Activated CD4-positive, alpha-beta memory T cell treated with anti-CD3 and anti-CD28 coated beads, Interleukin-2, amount 10 ng/mL, durations not matched to agents 7 days and 5 days (primary cell): ENCODE data around the gene BCL2A1. TPM values are rescaled to one million over a fixed set of nuclear protein-coding genes. Genes with fewer than 3 reads are reported as not detected.
"Not testable (repeated sequence)": the region's sequence is repeated elsewhere in the genome, so short reads cannot be mapped to it uniquely, and the experiment has no call there.

ENCODE experiments used
- CTCF ChIA-PET: fragments of 350-600 bp; sonication (Branson Sonifier 250); formaldehyde crosslinking; loops from one replicate; lab custom pipeline; 2021; ENCODE audit warnings: antibody characterized with exemption, inconsistent platforms; lab: Charles Lee
- POLR2A ChIA-PET: fragments of 350-600 bp; sonication (Branson Sonifier 250); formaldehyde crosslinking; loops from one replicate; lab custom pipeline; 2021; ENCODE audit warnings: antibody characterized with exemption; lab: Charles Lee
- DNase-seq: peaks from one replicate; pipeline ENCODE4 v3.0.0-alpha.2; 2020
- H3K27ac Mint-ChIP-seq: one replicate; pipeline ENCODE4 v1.8.0; 2021; ENCODE audit warnings: mild to moderate bottlenecking, mixed read lengths
- H3K27me3 Mint-ChIP-seq: one replicate; pipeline ENCODE4 v1.8.0; 2021; ENCODE audit warnings: mixed read lengths
- H3K36me3 Mint-ChIP-seq: one replicate; pipeline ENCODE4 v1.8.0; 2021; ENCODE audit warnings: low read depth, mixed read lengths
- H3K4me1 Mint-ChIP-seq: one replicate; pipeline ENCODE4 v1.8.0; 2021; ENCODE audit warnings: mixed read lengths
- H3K4me3 Mint-ChIP-seq: one replicate; pipeline ENCODE4 v1.8.0; 2021; ENCODE audit warnings: mild to moderate bottlenecking, mixed read lengths
- H3K9me3 Mint-ChIP-seq: one replicate; pipeline ENCODE4 v1.8.0; 2021; ENCODE audit warnings: mixed read lengths
- total RNA-seq, 2 experiments: library from RNA; stranded (reverse); gene quantifications; one replicate each; pipeline ENCODE4 v1.2.3, GENCODE V29; 2021

BCL2A1 gene
- total RNA-seq, 2 experiments from 2014 or later: 12.3 to 14.1 TPM

- H3K4me1 Mint-ChIP-seq: peaks cover 27% of the 10 kb centered on the region
These were observed 18.7 kb downstream of the BCL2A1 start for GRCh38 chr15:79952329-79952728.

GRCh38 chr15:79950247-79950646 lies 20.7 kb downstream of the BCL2A1 start:
- no peaks in the 10 kb centered on the region for H3K9me3 Mint-ChIP-seq
- DNase-seq: no peak
- POLR2A ChIA-PET: interaction anchor here (2.6 kb wide), 1 partner anchor 27 kb away, joined by 10 read pairs; no protein-coding TSS in a partner anchor
- CTCF ChIA-PET: no interaction called here
- no peak overlapping the region for H3K4me3 Mint-ChIP-seq
- peaks cover 29% of the 10 kb centered on the region for H3K4me1 Mint-ChIP-seq
- no peaks in the 10 kb centered on the region for H3K27me3 Mint-ChIP-seq
- H3K36me3 Mint-ChIP-seq: no peaks in the 10 kb centered on the region
- H3K27ac Mint-ChIP-seq: no peak overlapping the region

More at GRCh38 chr15:79952329-79952728, 18.7 kb downstream of the BCL2A1 start:
- no peaks in the 10 kb centered on the region for H3K9me3 Mint-ChIP-seq
- H3K27ac Mint-ChIP-seq: no peak overlapping the region
- DNase-seq: no peak
- H3K4me3 Mint-ChIP-seq: no peak overlapping the region
- POLR2A ChIA-PET: no interaction called here
- H3K36me3 Mint-ChIP-seq: no peaks in the 10 kb centered on the region
- no peaks in the 10 kb centered on the region for H3K27me3 Mint-ChIP-seq
- CTCF ChIA-PET: no interaction called here

- Mint-ChIP-seq H3K4me3 (no peak overlapping the region), H3K27ac (no peak overlapping the region), H3K9me3 (no peaks in the 10 kb centered on the region), H3K36me3 (no peaks in the 10 kb centered on the region), H3K4me1 (peaks cover 19% of the 10 kb centered on the region), H3K27me3 (no peaks in the 10 kb centered on the region)
- no peak for DNase-seq
- CTCF ChIA-PET: interaction anchor here (0.6 to 1.5 kb wide), 3 partner anchors 20 to 53 kb away, joined by 3 to 5 read pairs (median 3); no protein-coding TSS in a partner anchor
- POLR2A ChIA-PET: interaction anchor here (1.7 to 2.6 kb wide), 2 partner anchors 22 to 26 kb away, joined by 9 to 10 read pairs; partner anchors contain the start of gene BCL2A1
These were observed 22.2 kb downstream of the BCL2A1 start for GRCh38 chr15:79948761-79949160.

- Mint-ChIP-seq H3K36me3 (no peaks in the 10 kb centered on the region), H3K9me3 (no peaks in the 10 kb centered on the region), H3K4me1 (peaks cover 13% of the 10 kb centered on the region), H3K27me3 (no peaks in the 10 kb centered on the region), H3K4me3 (no peak overlapping the region), H3K27ac (peak overlapping the region; percentile 54)
- no peak for DNase-seq
- ChIA-PET CTCF (interaction anchor here (0.6 to 1.5 kb wide), 3 partner anchors 20 to 52 kb away, joined by 3 to 5 read pairs (median 3); no protein-coding TSS in a partner anchor), POLR2A (interaction anchor here (1.7 to 2.6 kb wide), 2 partner anchors 23 to 25 kb away, joined by 9 to 10 read pairs; partner anchors contain the start of gene BCL2A1)
These were observed 22.8 kb downstream of the BCL2A1 start for GRCh38 chr15:79948095-79948695.

GRCh38 chr15:79947009-79947408 lies 24.0 kb downstream of the BCL2A1 start:
- Mint-ChIP-seq H3K4me3 (no peak overlapping the region), H3K36me3 (no peaks in the 10 kb centered on the region), H3K27ac (no peak overlapping the region), H3K27me3 (no peaks in the 10 kb centered on the region), H3K4me1 (peaks cover 11% of the 10 kb centered on the region), H3K9me3 (no peaks in the 10 kb centered on the region)
- ChIA-PET POLR2A (interaction anchor here (1.7 kb wide), 1 partner anchor 24 kb away, joined by 8 read pairs; no protein-coding TSS in a partner anchor), CTCF (interaction anchor here (1.3 kb wide), 1 partner anchor 46 kb away, joined by 3 read pairs; no protein-coding TSS in a partner anchor)
- DNase-seq: no peak

DNA sequence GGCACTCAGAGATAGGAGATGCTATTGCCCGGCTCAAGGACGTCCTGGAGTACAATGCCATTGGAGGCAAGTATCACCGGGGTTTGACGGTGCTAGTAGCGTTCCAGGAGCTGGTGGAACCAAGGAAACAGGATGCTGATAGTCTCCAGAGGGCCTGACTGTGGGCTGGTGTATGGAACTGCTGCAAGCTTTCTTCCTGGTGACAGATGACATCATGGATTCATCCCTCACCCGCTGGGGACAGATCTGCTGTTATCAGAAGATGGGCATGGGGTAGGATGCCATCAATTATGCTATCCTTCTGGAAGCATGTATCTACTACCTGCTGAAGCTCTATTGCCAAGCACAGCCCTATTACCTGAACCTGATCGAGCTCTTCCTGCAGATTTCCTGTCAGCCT lies 26.4 kb downstream of the BCL2A1 start:
- Mint-ChIP-seq H3K27ac (no peak overlapping the region), H3K4me3 (no peak overlapping the region), H3K27me3 (no peaks in the 10 kb centered on the region), H3K9me3 (no peaks in the 10 kb centered on the region), H3K36me3 (no peaks in the 10 kb centered on the region), H3K4me1 (peaks cover 11% of the 10 kb centered on the region)
- no peak for DNase-seq
- ChIA-PET POLR2A (interaction anchor here (1.0 kb wide), 1 partner anchor 21 kb away, joined by 6 read pairs; no protein-coding TSS in a partner anchor), CTCF (no interaction called here)

DNA sequence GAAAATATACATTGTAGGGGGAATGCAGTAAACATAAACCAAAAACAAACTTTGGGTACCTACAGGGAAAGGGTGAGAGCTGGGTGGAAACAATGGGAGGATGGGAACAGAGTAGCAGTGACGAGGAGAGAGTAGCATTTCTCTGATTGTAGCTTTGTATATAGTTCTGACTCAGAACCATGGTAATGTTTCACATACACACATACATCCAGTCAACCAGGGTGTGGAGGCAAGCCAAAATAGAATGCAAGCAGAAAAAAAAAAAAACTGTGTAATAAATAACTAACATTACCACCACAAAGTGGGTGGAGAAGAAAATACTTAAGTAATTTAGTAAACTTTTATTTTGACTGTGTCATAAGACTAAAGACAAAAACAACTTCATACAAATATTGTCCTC lies 27.2 kb downstream of the BCL2A1 start:
- Mint-ChIP-seq H3K27ac (no peak overlapping the region), H3K27me3 (peaks cover 3% of the 10 kb centered on the region), H3K4me1 (peaks cover 11% of the 10 kb centered on the region), H3K9me3 (no peaks in the 10 kb centered on the region), H3K4me3 (no peak overlapping the region), H3K36me3 (no peaks in the 10 kb centered on the region)
- CTCF ChIA-PET: no interaction called here
- POLR2A ChIA-PET: no interaction called here
- DNase-seq: no peak

DNA sequence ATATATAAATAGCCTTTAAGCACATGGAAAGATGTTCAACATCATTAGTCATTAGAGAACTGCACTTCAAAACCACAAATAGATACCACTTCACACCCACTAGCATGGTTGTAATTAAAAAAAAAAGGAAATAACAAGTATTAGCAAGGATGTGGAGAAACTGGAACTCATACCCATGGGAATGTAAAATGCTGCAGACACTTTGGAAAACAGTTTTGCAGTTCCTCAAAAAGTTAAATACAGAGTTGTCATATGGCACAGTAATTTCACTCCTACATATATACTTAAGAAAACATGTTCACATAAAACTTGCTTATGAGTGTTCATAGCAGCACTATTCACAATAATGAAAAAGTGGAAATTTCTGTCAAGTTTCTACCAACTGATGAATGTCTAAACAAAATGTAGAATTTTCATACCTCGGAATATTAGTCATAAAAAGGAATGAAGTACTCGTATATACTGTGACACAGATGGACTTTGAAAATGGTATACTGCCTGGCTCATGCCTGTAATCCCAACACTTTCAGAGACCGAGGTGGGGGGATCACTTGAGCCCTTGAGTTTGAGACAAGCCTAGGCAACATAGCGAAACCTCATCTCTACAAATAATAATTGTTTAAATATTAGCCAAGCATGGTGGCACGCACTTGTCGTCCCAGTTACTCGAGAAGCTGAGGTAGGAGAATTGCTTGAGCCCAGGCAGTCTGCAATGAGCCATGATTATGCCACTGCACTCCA lies 28.1 kb downstream of the BCL2A1 start:
- ChIA-PET POLR2A (no interaction called here), CTCF (no interaction called here)
- H3K27me3 Mint-ChIP-seq: peaks cover 3% of the 10 kb centered on the region
- H3K36me3 Mint-ChIP-seq: no peaks in the 10 kb centered on the region
- no peak overlapping the region for H3K27ac Mint-ChIP-seq
- peaks cover 2% of the 10 kb centered on the region for H3K4me1 Mint-ChIP-seq
- H3K9me3 Mint-ChIP-seq: no peaks in the 10 kb centered on the region
- H3K4me3 Mint-ChIP-seq: no peak overlapping the region
- DNase-seq: no peak

- H3K27ac Mint-ChIP-seq: no peak overlapping the region
- no peak for DNase-seq
- H3K36me3 Mint-ChIP-seq: no peaks in the 10 kb centered on the region
- no peak overlapping the region for H3K4me3 Mint-ChIP-seq
- no peaks in the 10 kb centered on the region for H3K9me3 Mint-ChIP-seq
- no peaks in the 10 kb centered on the region for H3K4me1 Mint-ChIP-seq
- ChIA-PET POLR2A (no interaction called here), CTCF (no interaction called here)
- H3K27me3 Mint-ChIP-seq: peaks cover 3% of the 10 kb centered on the region
These were observed 31.6 kb downstream of the BCL2A1 start for GRCh38 chr15:79939399-79939798.

GRCh38 chr15:79938143-79938542 lies 32.9 kb downstream of the BCL2A1 start:
- ChIA-PET CTCF (no interaction called here), POLR2A (no interaction called here)
- no peak overlapping the region for H3K27ac Mint-ChIP-seq
- no peak for DNase-seq
- H3K4me3 Mint-ChIP-seq: no peak overlapping the region
- H3K27me3 Mint-ChIP-seq: peaks cover 3% of the 10 kb centered on the region
- peaks cover 4% of the 10 kb centered on the region for H3K4me1 Mint-ChIP-seq
- no peaks in the 10 kb centered on the region for H3K36me3 Mint-ChIP-seq
- H3K9me3 Mint-ChIP-seq: no peaks in the 10 kb centered on the region

DNA sequence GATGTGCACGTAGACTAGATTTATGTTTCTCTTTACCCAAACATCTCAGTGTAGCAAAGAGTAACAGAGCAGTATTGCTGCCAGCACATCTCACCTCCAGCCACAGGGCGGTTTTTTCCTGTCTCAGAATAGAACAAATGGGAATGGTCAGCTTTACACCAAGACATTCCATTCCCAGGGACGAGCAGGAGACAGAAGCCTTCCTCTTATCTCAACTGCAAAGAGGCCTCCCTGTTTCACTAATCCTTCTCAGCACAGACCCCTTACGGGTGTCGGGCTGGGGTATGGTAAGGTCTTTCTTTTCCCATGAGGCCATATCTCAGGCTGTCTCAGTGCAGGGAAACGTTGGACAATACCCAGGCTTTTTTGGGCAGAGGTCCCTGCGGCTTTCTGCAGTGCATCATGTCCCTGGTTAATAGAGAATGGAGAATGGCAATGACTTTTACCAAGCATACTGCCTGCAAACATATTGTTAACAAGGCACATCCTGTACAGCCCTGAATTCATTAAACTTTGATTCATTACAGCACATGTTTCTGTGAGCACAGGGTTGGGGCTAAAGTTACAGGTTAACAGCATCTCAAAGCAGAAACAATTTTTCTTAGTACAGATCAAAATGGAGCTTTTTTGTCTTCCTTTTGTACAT lies 35.3 kb downstream of the BCL2A1 start:
- H3K4me3 Mint-ChIP-seq, H3K9me3 Mint-ChIP-seq, H3K36me3 Mint-ChIP-seq, POLR2A ChIA-PET, DNase-seq, H3K27ac Mint-ChIP-seq, H3K4me1 Mint-ChIP-seq, H3K27me3 Mint-ChIP-seq: not testable (repeated sequence)
- CTCF ChIA-PET: interaction anchor here (1.1 kb wide), 1 partner anchor 84 kb away, joined by 3 read pairs; no protein-coding TSS in a partner anchor

- Mint-ChIP-seq H3K27me3 (peaks cover 7% of the 10 kb centered on the region), H3K27ac (no peak overlapping the region), H3K4me1 (peaks cover 6% of the 10 kb centered on the region), H3K36me3 (no peaks in the 10 kb centered on the region), H3K9me3 (no peaks in the 10 kb centered on the region), H3K4me3 (no peak overlapping the region)
- POLR2A ChIA-PET: interaction anchor here (1.9 to 2.9 kb wide), 2 partner anchors 10 to 37 kb away, joined by 8 to 9 read pairs; partner anchors contain the start of gene MTHFS
- CTCF ChIA-PET: no interaction called here
- no peak for DNase-seq
These were observed 37.8 kb downstream of the BCL2A1 start for GRCh38 chr15:79933231-79933630.

DNA sequence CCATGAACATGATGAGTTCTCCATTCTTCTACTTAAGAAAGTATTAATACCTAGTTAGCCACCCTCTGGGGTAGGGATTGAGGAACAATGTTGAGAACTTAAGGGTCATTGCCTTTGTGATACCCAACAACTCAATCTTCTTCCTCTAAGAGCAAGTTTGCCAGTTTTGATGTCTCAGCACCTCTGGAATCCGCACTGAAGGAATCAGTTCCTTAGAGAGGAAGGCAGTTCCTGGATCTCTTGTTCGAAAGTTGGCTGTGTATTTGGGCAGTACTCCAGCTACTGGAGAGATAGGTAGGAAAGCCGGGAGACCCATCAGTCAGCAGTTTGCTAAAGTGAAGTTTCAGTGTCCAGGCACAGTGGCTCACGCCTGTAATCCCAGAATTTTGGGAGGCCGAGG lies 38.5 kb downstream of the BCL2A1 start:
- POLR2A ChIA-PET: interaction anchor here (1.0 to 2.9 kb wide), 2 partner anchors 9 to 36 kb away, joined by 6 to 9 read pairs; partner anchors contain the start of gene MTHFS
- DNase-seq: no peak
- CTCF ChIA-PET: no interaction called here
- Mint-ChIP-seq H3K36me3 (no peaks in the 10 kb centered on the region), H3K9me3 (no peaks in the 10 kb centered on the region), H3K27ac (no peak overlapping the region), H3K4me3 (no peak overlapping the region), H3K27me3 (peaks cover 7% of the 10 kb centered on the region), H3K4me1 (peaks cover 6% of the 10 kb centered on the region)
